SK-N-MC (cell line): Measurements from ENCODE around the gene SH3RF3.

Source experiments
- EZH2 ChIP-seq: fragments of 200-600 bp; sonication (generic); IDR thresholded peaks from one replicate; pipeline ENCODE4 v1.6.1; 2017; ENCODE audit warnings: antibody characterized with exemption
- FOXP2 ChIP-seq: optimal IDR thresholded peaks from 2 replicates; pipeline ENCODE3; 2011; ENCODE audit warnings: mild to moderate bottlenecking, moderate library complexity; ENCODE audit not compliant: insufficient read depth; ENCODE audit errors: extremely low read length, control extremely low read depth
- POLR2AphosphoS5 ChIP-seq: IDR thresholded peaks from 2 replicates; pipeline ENCODE4 v1.6.1; 2012; ENCODE audit warnings: mild to moderate bottlenecking, low read depth, low read length, borderline replicate concordance

DNA sequence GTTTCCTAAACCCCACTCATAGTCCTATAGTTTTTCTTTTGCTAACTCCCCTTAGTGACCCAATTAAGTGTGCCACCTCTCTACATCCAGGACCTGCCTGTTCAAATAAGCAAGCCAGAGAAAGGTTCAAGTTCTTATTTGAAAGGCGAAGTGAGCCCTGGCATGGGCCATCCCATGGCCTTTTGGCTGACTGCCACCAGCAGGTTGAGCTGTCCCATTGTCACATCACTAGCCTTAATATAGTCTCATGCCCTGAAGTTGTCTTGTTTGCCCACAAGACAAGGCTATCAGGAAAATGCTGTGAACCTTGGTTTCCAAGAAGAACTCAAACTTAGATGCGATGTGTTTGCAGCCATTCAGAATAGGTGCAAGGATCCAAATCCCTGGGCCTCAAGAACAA is 158.8 kb downstream of the SH3RF3 start:
- TF ChIP-seq POLR2AphosphoS5 (no peak), EZH2 (no peak), FOXP2 (no peak)
